Fibroblast of villous mesenchyme (primary cell): ENCODE data around the gene MEN1. TPM values are rescaled to one million over a fixed set of nuclear protein-coding genes. Genes with fewer than 3 reads are reported as not detected.

Experiments
- DNase-seq: peaks from one replicate; pipeline ENCODE4 v3.0.0-alpha.2; 2010; ENCODE audit warnings: low read depth
- H3K4me3 ChIP-seq: 2 replicates; pipeline ENCODE4 v1.5.1; 2011; ENCODE audit warnings: low read depth, mild to moderate bottlenecking, low read length
- CTCF ChIP-seq: IDR thresholded peaks from 2 replicates; pipeline ENCODE4 v1.5.1; 2012; ENCODE audit warnings: low read depth, mild to moderate bottlenecking, low read length; ENCODE audit not compliant: insufficient read depth
- total RNA-seq: library from RNA; depleted of rRNA; stranded (reverse); fragments of >200 nt; gene quantifications from 2 replicates; pipeline ENCODE4 v1.2.3, GENCODE V29; 2012

The MEN1 gene
- total RNA-seq, 1 donor = 17.7 TPM

GRCh38 chr11:64793271-64794160 is 16.8 kb downstream of the MEN1 start:
- no peak overlapping the region for H3K4me3 ChIP-seq
- DNase-seq = no peak
- no peak for TF ChIP-seq CTCF

GRCh38 chr11:64792482-64792881 is 17.9 kb downstream of the MEN1 start:
- no peak for DNase-seq
- TF ChIP-seq CTCF = no peak
- H3K4me3 ChIP-seq = no peak overlapping the region

GRCh38 chr11:64791781-64792291 is 18.5 kb downstream of the MEN1 start:
- no peak for TF ChIP-seq CTCF
- no peak overlapping the region for H3K4me3 ChIP-seq
- DNase-seq = no peak

GRCh38 chr11:64790205-64791095 is 19.9 kb downstream of the MEN1 start:
- H3K4me3 ChIP-seq = no peak overlapping the region
- DNase-seq = no peak
- TF ChIP-seq CTCF = no peak

GRCh38 chr11:64789331-64790204 is 20.8 kb downstream of the MEN1 start:
- no peak overlapping the region for H3K4me3 ChIP-seq
- TF ChIP-seq CTCF = no peak
- no peak for DNase-seq
